ENCODE data around the gene JADE2. TPM values are rescaled to one million over a fixed set of nuclear protein-coding genes. Genes with fewer than 3 reads are reported as not detected.

JADE2 gene
- total and polyA plus RNA-seq, 2 experiments from 2014 or later: 16.2 to 40.8 TPM

DNA sequence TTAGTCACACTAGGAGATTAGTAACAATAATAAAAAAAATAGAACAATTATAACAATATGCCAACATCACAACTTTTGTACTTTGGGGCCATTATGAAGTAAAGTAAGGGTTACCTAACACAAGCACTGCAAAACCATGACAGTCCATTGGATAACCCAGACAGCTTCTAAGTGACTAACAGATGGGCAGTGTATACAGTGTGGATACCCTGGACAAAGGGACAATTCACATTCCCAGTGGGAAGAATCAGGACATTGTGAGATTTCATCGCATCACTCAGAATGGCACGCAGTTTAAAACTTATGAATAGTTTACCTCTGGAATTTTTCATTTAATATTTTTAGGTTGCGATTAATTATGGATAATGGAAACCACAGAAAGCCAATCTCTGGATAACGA, 45.6 kb upstream of the JADE2 start (continued):
- TF ChIP-seq EZH2phosphoT487 (IDR thresholded peaks at IDR 0.05; ENCODE audit: unreplicated experiment): no peak
- TF ChIP-seq POLR2AphosphoS5 (IDR thresholded peaks at IDR 0.05; ENCODE audit: low read depth): no peak
- TF ChIP-seq, protein P1, sequence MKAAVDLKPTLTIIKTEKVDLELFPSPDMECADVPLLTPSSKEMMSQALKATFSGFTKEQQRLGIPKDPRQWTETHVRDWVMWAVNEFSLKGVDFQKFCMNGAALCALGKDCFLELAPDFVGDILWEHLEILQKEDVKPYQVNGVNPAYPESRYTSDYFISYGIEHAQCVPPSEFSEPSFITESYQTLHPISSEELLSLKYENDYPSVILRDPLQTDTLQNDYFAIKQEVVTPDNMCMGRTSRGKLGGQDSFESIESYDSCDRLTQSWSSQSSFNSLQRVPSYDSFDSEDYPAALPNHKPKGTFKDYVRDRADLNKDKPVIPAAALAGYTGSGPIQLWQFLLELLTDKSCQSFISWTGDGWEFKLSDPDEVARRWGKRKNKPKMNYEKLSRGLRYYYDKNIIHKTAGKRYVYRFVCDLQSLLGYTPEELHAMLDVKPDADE (IDR thresholded peaks at IDR 0.05): no peak
- TF ChIP-seq ZNF331 (CRISPR knock-in tag; IDR thresholded peaks at IDR 0.05; ENCODE audit: low read depth): no peak
- no peak for TF ChIP-seq ZNF114 (CRISPR knock-in tag; IDR thresholded peaks at IDR 0.05)
- TF ChIP-seq, protein P2, sequence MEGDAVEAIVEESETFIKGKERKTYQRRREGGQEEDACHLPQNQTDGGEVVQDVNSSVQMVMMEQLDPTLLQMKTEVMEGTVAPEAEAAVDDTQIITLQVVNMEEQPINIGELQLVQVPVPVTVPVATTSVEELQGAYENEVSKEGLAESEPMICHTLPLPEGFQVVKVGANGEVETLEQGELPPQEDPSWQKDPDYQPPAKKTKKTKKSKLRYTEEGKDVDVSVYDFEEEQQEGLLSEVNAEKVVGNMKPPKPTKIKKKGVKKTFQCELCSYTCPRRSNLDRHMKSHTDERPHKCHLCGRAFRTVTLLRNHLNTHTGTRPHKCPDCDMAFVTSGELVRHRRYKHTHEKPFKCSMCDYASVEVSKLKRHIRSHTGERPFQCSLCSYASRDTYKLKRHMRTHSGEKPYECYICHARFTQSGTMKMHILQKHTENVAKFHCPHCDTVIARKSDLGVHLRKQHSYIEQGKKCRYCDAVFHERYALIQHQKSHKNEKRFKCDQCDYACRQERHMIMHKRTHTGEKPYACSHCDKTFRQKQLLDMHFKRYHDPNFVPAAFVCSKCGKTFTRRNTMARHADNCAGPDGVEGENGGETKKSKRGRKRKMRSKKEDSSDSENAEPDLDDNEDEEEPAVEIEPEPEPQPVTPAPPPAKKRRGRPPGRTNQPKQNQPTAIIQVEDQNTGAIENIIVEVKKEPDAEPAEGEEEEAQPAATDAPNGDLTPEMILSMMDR (conservative IDR thresholded peaks at IDR 0.05; ENCODE audit: low read depth in 2 of 2): no peak
- no peak for TF ChIP-seq STAT1 (IDR thresholded peaks at IDR 0.05; ENCODE audit: unreplicated experiment)
- TF ChIP-seq, protein P3, sequence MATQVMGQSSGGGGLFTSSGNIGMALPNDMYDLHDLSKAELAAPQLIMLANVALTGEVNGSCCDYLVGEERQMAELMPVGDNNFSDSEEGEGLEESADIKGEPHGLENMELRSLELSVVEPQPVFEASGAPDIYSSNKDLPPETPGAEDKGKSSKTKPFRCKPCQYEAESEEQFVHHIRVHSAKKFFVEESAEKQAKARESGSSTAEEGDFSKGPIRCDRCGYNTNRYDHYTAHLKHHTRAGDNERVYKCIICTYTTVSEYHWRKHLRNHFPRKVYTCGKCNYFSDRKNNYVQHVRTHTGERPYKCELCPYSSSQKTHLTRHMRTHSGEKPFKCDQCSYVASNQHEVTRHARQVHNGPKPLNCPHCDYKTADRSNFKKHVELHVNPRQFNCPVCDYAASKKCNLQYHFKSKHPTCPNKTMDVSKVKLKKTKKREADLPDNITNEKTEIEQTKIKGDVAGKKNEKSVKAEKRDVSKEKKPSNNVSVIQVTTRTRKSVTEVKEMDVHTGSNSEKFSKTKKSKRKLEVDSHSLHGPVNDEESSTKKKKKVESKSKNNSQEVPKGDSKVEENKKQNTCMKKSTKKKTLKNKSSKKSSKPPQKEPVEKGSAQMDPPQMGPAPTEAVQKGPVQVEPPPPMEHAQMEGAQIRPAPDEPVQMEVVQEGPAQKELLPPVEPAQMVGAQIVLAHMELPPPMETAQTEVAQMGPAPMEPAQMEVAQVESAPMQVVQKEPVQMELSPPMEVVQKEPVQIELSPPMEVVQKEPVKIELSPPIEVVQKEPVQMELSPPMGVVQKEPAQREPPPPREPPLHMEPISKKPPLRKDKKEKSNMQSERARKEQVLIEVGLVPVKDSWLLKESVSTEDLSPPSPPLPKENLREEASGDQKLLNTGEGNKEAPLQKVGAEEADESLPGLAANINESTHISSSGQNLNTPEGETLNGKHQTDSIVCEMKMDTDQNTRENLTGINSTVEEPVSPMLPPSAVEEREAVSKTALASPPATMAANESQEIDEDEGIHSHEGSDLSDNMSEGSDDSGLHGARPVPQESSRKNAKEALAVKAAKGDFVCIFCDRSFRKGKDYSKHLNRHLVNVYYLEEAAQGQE (IDR thresholded peaks at IDR 0.05; ENCODE audit: unreplicated experiment): no peak
- TF ChIP-seq CREB1 (CRISPR knock-in tag; IDR thresholded peaks at IDR 0.05; ENCODE audit: low read depth): no peak

DNA sequence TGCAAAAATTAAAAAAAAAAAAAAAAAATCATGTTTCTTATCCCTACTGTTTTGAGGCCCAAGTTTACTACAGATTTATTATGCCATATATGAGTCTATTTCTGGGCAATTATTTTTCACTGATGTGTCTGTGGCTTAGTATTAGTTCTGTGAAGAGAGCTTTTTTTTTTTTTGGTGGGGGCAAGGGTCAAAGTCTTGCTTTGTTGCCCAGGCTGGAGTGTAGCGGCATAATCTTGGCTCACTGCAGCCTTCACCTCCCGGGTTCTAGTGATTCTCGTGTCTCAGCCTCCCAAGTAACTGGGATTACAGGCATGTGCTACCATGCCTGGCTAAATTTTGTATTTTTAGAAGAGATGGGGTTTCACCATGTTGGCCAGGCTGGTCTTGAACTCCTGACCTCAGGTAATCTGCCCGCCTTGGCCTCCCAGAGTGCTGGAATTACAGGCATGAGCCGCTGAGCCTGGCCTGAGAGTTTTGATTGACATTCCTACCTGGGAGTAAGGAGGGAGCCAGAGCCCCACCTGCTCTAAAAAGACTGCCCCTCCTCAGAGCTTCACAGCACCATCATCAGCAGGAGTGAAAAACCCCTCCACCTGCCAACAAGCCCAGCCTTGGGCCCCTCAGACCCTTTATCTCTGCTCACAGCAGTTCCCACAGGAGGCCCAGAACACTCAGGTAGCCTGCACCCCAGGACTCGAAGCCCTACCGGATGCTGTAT, 36.1 kb upstream of the JADE2 start:
- Histone ChIP-seq H3K4me2 (no peak overlapping the region), H3K79me2 (replicated peaks; ENCODE audit: insufficient read depth) (no peaks in the 10 kb centered on the region; the same call in 1 of the 2 replicates), H3K27me3 (ENCODE audit: insufficient read depth) (no peaks in the 10 kb centered on the region), H3K9me2 (ENCODE audit: insufficient read depth) (0 out of 2 replicates have a peak, but pooled peaks cover 3% of the 10 kb centered on the region), H3K27ac (ENCODE audit: low read depth) (no peak overlapping the region), H3F3A (replicated peaks; ENCODE audit: low read depth) (no peaks in the 10 kb centered on the region), H3K36me3 (ENCODE audit: insufficient read depth) (no peaks in the 10 kb centered on the region), H4K20me1 (replicated peaks; ENCODE audit: insufficient read depth) (no peaks in the 10 kb centered on the region), H3K4me3 (no peak overlapping the region), H3K4me1 (ENCODE audit: insufficient read depth) (no peaks in the 10 kb centered on the region), H2AFZ (no peak overlapping the region)
- H3K36me3 Mint-ChIP-seq (ENCODE audit: low read depth): no peaks in the 10 kb centered on the region
- no peaks in the 10 kb centered on the region for H3K4me1 Mint-ChIP-seq
- H3K27ac Mint-ChIP-seq: no peak overlapping the region
- DNase-seq (ENCODE audit: low spot score) (no peak), ATAC-seq (peak; percentile 50)
- H3K9me3 Mint-ChIP-seq: peaks cover 4% of the 10 kb centered on the region; the same call in 1 of the 3 replicates
- H3K4me3 Mint-ChIP-seq: no peak overlapping the region
- peaks cover 2% of the 10 kb centered on the region for H3K27me3 Mint-ChIP-seq (ENCODE audit: insufficient read depth, low read depth, poor library complexity)
- TF ChIP-seq, protein P2 (conservative IDR thresholded peaks at IDR 0.05; ENCODE audit: low read depth in 2 of 2): no peak
- TF ChIP-seq, protein P3 (IDR thresholded peaks at IDR 0.05; ENCODE audit: unreplicated experiment): no peak
- TF ChIP-seq STAT1 (IDR thresholded peaks at IDR 0.05; ENCODE audit: unreplicated experiment): no peak
- TF ChIP-seq, protein P1 (IDR thresholded peaks at IDR 0.05): no peak
- TF ChIP-seq POLR2AphosphoS5 (IDR thresholded peaks at IDR 0.05; ENCODE audit: low read depth): no peak
- TF ChIP-seq ZNF114 (CRISPR knock-in tag; IDR thresholded peaks at IDR 0.05): no peak
- no peak for TF ChIP-seq JUNB (IDR thresholded peaks at IDR 0.05; ENCODE audit: unreplicated experiment)
- TF ChIP-seq ZNF331 (CRISPR knock-in tag; IDR thresholded peaks at IDR 0.05; ENCODE audit: low read depth): no peak

Data from GM23338 (cell line).